T-helper 22 cell (primary cell): ENCODE results near the gene CLASP2.
"Not testable (repeated sequence)": the region's sequence is repeated elsewhere in the genome, so short reads cannot be mapped to it uniquely, and the experiment has no call there.

ENCODE experiments used
- DNase-seq: peaks from one replicate; pipeline ENCODE4 v3.0.0-alpha.2; 2020; ENCODE audit warnings: low read depth

Gene CLASP2

DNA sequence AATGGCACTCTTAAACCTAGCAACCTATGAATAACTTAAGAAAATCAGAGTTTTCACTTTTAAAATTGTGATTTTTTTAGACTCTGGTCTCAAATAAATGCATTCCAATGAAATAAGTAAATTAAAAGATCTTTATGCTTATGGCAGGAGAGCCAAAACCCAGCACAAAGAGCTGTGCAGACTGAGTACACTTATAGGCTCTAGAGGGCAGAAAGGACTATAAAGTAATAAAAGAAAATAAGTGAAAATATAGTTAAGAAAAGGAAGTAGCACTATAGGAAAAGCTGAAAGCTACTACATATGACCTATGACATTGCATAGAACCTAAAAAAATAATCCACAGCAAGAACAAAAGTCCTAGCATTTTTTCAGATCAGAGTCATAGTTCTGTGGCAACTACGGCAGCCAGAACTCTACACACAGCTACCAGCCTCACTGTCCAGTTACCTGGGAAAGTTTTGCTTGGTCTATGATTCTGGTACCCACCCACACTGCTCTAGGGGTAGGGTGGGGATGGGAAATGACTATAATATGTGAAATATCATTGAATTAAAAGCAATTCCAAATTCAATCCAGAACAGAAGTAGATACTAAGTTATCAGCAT is 30.5 kb downstream of the CLASP2 start:
- no peak for DNase-seq

DNA sequence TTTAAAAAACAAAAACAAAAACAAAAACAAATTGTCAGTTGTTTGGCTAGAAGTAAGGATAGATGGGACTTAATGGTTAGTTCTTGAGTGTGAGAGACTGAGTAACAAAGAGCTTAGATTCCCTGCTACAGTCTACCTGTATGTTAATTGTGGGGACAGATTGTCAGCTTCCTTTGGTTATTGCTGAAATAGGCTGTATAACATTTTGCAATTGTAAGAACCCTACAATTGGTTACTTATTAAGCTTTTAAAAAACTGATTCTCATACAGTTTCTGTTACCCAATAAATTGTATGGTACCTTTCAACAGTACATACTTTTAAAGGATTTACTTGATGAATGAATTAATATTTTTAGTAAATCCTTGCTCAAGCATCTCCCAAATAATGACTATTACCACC is 35.3 kb downstream of the CLASP2 start:
- no peak for DNase-seq

DNA sequence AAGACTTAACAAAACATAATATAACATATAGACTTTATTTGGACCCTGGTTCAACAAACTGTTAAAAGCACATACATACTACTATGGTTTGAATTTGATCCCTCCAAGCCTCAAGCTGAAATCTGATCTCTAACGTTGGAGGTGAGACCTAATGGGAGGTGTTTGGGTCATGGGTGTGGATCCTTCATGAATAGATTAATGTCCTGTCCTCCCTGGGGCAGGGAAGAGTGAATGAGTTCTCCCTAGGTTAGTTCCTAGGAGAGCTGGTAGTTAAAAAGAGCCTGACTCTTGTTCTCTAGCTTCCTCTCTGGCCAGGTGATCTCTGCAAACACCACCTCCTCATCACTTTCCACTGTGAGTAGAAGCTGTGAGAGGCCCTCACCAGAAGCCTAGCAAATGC is 36.4 kb downstream of the CLASP2 start:
- no peak for DNase-seq

DNA sequence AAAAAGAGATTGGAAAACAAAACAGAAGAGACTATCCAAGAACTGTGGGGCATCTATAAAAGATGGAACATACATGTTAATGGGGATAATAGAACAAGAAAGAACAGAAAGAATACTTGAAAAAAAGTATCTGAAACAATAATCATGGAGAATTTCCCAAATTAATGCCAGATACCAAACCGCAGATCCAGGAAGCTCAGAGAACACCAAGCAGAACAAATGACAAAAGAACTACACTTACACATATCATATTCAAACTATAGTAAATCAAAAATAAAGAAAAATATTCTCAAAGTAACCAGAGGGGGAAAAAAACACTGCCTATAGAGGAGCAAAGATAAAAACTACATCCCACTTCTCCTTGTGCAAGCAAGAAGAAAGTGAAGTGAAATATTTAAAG is 40.0 kb downstream of the CLASP2 start:
- DNase-seq: no peak

DNA sequence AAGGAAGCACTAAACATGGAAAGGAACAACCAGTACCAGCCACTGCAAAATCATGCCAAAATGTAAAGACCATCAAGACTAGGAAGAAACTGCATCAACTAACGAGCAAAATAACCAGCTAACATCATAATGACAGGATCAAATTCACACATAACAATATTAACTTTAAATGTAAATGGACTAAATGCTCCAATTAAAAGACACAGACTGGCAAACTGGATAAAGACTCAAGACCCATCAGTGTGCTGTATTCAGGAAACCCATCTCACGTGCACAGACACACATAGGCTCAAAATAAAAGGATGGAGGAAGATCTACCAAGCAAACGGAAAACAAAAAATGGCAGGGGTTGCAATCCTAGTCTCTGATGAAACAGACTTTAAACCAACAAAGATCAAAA is 44.6 kb downstream of the CLASP2 start:
- DNase-seq: not testable (repeated sequence)

DNA sequence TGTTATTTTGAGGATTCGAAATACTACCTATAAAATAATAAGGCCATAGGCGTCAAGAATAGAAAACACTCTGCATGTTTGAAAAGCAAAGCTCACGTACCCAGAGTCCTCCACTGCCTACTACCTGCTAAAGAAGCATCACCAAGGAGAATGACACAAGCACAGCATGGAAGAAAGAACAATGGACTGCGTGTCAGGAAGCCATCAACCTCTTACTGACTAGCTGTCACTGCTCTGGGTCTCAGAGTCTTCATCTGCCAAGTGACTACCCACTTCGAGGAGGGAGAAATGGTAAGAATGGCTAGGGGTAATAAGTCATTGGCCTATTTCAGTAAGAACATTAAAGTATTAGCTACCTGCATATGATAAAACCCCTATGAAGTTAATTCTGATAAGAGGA is 49.4 kb downstream of the CLASP2 start:
- no peak for DNase-seq

DNA sequence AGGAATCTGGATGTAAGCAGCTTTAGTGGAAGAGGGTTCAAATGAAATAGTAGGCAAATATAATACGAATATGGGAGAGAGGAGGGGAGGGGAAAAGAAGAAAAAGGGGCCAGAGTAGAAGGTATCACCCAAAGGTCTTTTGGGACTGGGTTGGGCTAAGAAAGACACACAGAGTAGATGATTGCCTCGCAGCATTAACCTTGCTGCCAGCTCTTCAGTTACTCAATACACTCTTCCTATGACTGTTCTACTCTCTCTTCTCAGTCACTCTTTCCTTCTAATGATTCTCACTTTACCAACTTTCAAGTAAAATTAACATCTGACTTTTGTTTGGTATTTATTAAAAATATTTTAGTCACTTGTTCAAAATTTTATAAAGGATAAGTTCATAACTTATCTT is 52.8 kb downstream of the CLASP2 start:
- DNase-seq: no peak

DNA sequence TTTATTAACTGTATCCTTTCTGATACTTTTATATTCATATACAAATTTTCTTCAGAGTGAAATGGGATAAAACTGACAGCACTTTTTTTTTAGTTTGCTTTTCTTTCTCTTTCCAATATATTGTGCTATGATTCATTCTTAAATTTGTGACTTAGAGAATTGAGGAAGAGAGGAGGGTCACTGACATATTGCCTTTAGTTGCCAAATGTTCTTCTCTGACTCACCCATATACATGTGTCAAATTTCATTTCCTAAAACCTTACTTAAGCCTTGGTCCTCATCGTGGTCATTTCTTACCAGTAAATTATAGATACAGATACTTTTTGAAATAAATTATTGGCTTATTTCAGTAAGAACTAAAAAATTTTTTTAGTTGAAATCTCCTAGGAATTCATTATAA is 53.9 kb downstream of the CLASP2 start:
- DNase-seq: no peak

DNA sequence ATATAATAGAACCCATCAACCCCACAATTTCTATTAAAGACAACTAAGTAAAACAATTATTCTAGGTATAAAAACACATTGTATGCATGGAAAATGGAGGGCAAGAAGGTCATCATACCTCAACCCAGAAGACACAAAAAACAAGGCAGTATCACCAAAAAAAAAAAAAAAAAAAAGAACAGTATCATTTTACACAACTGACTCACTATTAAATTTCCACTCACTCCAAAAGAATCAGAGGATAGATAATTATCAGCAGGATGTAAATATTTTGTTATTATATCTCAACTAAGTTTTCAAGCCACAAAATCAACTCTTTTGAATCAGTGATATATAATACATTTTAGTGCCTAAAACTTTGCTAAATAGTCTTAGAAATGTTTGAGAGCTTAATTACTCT is 55.0 kb downstream of the CLASP2 start:
- no peak for DNase-seq

DNA sequence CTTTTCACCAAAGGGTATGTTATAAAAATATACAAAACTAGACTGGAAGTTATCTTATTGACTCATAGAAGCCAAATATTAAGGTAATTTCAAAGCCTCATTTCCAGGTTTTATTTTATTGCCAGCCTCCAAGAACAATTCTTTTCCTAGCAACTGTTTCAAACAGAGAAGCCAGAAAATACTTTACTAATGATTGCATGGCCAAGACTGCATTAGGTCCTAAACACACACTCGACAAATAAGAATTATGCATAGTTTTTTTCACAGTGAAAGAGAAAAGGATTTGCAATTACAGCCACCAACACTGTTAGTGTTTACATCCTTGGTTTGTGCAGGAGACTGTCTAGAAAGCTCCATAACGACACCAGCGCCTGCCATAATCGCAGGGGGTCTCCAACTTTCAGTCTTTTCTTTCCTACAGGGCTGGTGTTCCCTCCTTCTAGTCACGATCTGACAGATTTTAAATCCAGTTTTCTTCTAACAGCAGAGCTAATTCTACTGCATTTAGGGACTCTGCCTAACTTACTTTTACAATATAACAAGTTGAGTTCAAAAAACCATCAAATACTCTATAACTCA is 58.1 kb downstream of the CLASP2 start:
- DNase-seq: no peak

DNA sequence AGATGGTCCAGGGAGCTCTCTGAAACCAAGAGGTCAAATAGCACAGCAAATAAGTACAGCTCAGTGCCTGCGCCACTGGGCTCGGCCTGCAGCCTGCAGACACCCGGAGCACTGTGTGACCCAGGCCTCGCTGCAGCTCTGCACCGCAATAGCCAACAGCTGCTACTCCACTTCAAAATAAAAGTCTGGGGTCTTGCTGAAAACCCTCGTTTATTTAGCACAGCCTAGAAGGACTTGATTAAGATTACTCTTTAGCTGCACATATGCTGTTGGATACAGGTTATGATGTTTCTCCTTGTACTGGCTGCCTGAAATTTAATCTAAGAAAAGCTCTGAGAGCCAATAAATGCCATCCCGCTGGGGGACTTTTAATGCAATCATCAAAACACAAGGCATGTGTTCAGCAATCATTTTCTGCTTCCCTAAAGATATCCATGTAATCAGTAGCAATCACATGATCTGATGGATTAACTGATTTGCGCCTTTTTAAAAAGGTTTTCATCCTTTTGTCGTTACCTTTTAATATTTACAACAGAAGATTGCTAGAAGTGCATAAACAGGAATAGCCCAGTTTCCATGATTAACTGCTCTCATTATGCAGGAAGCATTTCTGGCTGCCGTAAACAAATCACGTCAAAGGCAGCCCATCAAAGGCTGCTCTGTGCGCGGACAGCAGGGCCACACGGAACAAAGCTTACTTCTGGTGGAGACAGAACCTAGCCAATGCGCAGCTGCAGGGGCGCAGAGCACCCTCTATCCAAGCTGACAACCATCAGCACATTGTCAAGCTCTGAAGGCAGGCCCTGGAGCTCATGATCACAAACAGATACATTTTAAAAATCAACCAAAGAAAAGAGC is 58.8 kb downstream of the CLASP2 start:
- no peak for DNase-seq

DNA sequence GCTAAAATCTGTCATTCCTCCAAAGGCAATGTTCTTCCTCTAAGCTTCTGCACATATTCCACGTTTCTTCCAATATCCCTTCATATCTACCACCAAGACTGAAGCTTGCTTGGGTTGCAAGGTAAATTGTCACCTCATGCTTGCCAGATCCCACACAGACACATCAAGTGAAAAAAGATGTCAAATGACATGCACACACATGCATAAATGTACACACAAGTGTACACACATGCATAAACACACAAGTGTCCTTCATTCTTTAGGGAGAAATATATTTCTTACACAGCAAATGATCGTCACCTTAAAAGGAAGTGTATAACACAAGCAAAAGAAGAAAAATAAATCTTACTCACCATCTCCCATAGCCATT is 59.4 kb downstream of the CLASP2 start:
- DNase-seq: no peak

DNA sequence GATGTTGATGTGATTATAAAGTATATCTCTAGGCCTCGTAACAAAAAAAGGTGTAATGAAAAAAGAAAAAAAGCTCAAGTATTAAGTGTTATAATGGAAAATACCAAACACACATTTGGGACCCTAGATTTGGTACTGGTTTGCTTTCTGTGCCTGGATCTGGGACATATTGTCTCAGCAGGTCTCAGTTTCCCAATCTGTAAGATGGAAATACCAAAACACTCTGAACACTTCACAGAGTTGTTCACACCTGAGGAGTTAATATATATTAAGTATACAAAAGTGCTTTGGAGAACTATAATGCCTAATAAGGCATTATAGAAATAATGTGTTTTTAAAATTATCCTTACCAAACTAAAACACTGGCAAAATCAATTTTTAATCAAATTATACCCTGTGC is 60.0 kb downstream of the CLASP2 start:
- no peak for DNase-seq

DNA sequence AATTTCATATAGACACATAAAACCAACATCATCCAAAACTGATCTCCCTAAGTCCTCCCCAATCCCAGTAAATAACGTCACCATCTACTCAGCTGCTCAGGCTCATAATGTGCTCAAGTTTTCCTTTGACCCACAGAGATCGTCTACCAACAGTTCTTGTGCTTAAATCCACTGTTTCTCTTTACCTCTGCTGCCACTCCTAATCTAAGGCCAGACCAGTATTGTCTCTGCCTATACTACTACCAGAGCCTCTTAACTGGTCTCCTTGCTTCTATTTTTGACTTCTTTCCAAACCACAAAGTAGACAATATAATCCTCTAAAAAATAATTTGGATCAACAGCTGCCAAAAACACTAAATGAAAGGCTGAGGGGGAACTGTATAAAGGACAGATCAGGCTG is 65.3 kb downstream of the CLASP2 start:
- no peak for DNase-seq

DNA sequence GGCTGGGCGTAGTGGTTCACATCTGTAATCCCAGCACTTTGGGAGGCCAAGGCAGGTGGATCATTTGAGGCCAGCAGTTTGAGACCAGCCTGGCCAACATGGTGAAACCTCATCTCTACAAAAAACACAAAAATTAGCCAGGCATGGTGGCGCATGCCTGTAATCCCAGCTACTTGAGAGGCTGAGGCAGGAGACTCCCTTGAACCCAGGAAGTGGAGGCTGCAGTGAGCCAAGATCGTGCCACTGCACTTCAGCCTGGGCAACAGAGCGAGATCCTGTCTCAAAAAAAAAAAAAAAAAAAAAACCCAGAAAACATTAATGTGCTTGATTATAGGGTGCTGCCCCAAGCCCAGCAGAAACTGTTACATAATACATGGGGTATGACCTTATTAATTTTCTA is 67.0 kb downstream of the CLASP2 start:
- not testable (repeated sequence) for DNase-seq

DNA sequence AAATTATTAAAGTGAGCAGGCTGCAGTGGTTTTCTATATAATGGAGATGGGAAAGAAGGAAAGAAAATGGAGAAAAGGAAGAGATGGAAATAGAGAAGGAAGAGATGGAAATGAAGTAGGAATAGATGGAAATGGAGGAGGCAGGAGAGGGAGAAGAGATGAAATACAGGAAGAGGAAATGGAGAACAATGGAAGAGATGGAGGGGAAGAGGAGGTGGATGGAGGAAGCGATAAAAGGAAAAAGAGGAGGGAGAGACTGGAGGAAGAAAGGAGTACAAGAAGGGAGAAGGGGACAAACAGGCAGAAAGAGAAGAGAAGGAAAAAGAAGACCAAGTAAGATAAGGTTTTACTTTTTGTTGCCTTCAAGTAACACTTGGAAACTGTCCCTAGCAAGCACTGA is 67.6 kb downstream of the CLASP2 start:
- DNase-seq: no peak

DNA sequence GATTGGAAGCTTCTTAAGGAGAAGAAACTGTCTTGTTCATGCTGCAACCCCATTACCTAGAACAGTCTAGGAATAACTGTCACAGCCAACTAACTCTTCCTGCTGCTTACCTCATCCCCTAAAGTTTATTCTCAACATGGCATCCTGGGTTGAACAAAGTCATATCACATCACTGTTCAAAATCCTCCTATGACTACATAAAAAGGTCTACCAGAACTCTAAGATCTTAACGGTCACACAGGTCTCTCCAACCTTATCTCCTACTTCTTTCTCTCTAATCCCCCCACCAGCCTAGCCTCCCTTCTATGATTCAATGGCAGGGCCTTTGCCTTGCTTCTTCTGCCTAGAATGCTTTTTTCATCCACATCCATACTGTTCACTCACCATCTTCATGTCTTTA is 69.3 kb downstream of the CLASP2 start:
- DNase-seq: no peak

DNA sequence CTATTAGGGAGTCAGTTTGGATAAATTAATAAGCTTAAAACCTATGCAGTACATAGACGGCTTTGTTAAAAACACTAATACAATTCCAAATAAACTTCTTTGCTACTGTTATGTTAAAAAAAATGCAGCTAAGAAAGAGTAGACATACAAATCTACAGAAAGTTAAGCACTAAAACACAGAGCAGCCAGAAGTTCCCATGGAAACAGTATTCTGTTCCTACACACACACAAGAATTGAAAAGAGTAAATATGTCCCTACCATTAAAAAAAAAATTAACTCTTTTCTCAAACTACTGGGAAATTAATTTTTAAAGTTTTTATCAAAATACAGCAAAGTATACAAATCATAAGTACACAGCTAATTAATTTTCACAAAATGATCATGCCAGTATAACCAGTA is 71.6 kb downstream of the CLASP2 start:
- DNase-seq: no peak

DNA sequence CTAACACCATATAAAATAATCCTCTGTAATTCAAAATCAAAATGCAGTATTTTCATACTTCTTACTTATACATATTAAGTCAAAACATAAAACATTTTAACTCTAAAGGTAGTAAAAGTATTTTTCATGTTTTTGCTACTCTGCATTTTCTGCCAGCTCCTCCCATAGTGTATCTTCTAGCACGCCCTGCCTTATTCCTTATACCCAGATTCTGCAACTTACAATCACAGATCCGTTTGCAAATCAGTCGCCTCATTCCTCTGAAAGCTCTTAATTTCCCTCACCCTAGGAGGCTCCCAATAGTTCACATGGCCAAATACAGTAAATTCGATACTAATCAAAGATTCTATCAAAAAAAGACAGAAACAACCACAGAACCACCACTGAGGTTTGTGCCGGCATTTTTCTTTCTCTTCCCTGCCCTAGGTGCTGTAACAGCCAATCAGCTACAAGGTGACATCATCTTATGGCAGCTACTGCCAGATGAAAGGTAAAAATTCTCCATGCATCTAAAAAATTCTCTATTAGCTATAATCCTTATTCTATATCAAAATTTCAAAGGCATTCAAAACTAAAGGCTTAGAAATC is 72.9 kb downstream of the CLASP2 start:
- peak; percentile 16 for DNase-seq

DNA sequence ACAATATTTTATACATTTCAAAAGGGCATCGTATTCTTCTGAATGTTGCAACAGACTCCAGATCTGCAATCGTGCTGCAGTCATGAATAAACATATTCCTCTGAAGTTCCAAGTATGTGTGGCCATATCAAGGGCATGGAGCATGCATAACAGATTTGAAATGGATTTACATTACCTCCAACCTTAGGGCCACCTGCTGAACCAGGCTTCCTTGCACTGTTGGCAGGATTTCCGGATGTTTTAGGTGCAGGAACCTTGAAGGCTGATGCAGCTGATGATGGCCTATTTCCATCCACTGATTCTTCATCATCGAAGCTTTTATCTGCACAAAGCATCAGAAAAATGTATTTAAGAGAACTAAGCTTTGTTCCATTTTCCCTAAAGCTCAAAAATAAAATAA is 73.5 kb downstream of the CLASP2 start:
- DNase-seq: no peak

DNA sequence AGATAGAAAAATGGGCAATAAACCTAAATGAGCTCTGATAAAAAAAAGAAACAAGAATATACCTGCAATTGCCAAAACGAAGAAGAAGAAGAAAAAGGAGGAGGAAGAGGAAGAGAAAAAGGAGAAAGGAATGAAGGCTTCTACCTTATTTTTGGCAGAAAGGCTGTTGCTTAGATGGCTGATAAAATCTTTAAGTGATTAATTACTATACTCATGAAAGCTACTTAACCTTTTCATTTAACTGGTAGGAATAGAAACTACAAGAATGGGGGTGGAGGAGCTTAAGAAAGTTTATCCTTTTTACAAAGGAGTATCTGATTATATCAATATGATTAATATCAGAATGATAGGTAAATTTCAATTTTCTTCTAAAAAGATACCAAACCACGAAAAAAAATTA is 75.2 kb downstream of the CLASP2 start:
- DNase-seq: no peak

DNA sequence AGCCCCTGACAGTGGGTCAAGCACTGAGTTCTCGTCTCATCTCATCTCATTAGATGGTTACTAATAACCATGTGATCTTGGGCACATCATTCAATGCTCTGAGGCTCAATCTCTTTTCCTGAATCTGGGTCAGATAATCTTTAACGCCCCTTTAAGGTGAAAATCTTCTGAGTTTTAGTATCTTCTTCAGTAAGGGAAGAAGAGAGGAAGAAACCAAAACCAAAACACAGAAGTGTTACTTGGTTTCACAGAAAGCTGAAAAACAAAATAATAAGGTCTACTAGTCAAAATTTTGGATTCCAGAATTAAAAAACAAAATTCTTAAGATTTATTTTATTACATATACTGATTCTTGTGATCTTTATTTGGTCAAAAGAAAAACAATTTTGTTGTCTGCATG is 78.2 kb downstream of the CLASP2 start:
- no peak for DNase-seq

DNA sequence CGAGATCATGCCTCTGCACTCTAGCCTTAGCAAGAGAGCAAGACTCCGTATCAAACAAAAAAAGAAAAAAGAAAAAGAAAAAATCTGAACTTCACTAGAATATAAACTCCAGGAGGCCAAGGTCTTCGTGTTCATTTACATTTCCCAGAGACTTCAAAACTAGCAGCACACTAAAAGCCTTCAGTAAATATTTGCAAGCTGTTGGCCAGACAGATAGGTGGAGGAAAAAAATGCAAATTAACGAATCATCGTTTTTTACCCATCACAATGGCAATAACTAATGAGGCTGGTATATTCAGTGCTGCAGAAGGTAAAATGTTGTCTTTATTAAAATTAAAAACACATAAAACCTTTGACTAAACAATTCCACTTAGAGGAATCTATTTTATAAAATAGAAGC is 80.6 kb downstream of the CLASP2 start:
- no peak for DNase-seq
